Ectodermal cell (in vitro differentiated cells): ENCODE data around the gene FSIP1.
A peak's percentile ranks its signal among the peaks of the same experiment; 100 is the strongest.

ENCODE experiments used
- H3K27ac ChIP-seq: 2 replicates; pipeline ENCODE4 v1.7.0; 2013; ENCODE audit warnings: mild to moderate bottlenecking, low read depth, low read length; ENCODE audit not compliant: insufficient read depth, poor library complexity, severe bottlenecking
- H3K27me3 ChIP-seq: 2 replicates; pipeline ENCODE4 v1.7.0; 2013; ENCODE audit warnings: mild to moderate bottlenecking, low read length; ENCODE audit not compliant: insufficient read depth, control insufficient read depth, poor library complexity, severe bottlenecking
- H3K36me3 ChIP-seq: one replicate; pipeline ENCODE4 v1.7.0; 2013; ENCODE audit warnings: low read length; ENCODE audit not compliant: control insufficient read depth, insufficient read depth
- H3K4me1 ChIP-seq: one replicate; pipeline ENCODE4 v1.7.0; 2013; ENCODE audit warnings: low read length; ENCODE audit not compliant: control insufficient read depth, insufficient read depth
- H3K4me3 ChIP-seq: 2 replicates; pipeline ENCODE4 v1.7.0; 2013; ENCODE audit warnings: low read depth, low read length, control low read depth; ENCODE audit not compliant: insufficient read depth
- H3K9me3 ChIP-seq: 2 replicates; pipeline ENCODE4 v1.7.0; 2013; ENCODE audit warnings: mild to moderate bottlenecking, low read length, moderate library complexity; ENCODE audit not compliant: control insufficient read depth
- WGBS, 2 experiments: methylation state at CpG; one replicate each; pipeline ENCODE4 v1.1.7; 2013; ENCODE audit warnings: missing lambda C conversion rate in 2 of 2; 5-methylcytosine and 5-hydroxymethylcytosine counted together

FSIP1 gene

GRCh38 chr15:39586387-39587095, 196.1 kb downstream of the FSIP1 start:
- H3K27me3 ChIP-seq = no peaks in the 10 kb centered on the region
- peaks cover 14% of the 10 kb centered on the region for H3K4me1 ChIP-seq
- H3K9me3 ChIP-seq = no peaks in the 10 kb centered on the region
- H3K27ac ChIP-seq = no peak overlapping the region
- H3K36me3 ChIP-seq = peaks cover 46% of the 10 kb centered on the region
- 96% methylated on average over 10 of the region's 10 CpGs for WGBS, 2 experiments
- no peak overlapping the region for H3K4me3 ChIP-seq

GRCh38 chr15:39585871-39586301, 196.8 kb downstream of the FSIP1 start:
- H3K4me1 ChIP-seq = peaks cover 18% of the 10 kb centered on the region
- H3K27me3 ChIP-seq = no peaks in the 10 kb centered on the region
- H3K4me3 ChIP-seq = no peak overlapping the region
- peaks cover 39% of the 10 kb centered on the region for H3K36me3 ChIP-seq
- H3K27ac ChIP-seq = no peak overlapping the region
- no peaks in the 10 kb centered on the region for H3K9me3 ChIP-seq
- 96 to 99% methylated on average over 4 of the region's 4 CpGs for WGBS, 2 experiments

GRCh38 chr15:39585389-39585841, 197.2 kb downstream of the FSIP1 start:
- Histone ChIP-seq H3K27ac (no peak overlapping the region), H3K4me3 (no peak overlapping the region), H3K27me3 (no peaks in the 10 kb centered on the region), H3K9me3 (no peaks in the 10 kb centered on the region), H3K36me3 (peaks cover 35% of the 10 kb centered on the region), H3K4me1 (peaks cover 18% of the 10 kb centered on the region)
- 94 to 98% methylated on average over 4 of the region's 4 CpGs for WGBS, 2 experiments

- Histone ChIP-seq H3K36me3 (peaks cover 30% of the 10 kb centered on the region), H3K27me3 (no peaks in the 10 kb centered on the region), H3K4me1 (peaks cover 18% of the 10 kb centered on the region), H3K27ac (no peak overlapping the region), H3K9me3 (no peaks in the 10 kb centered on the region), H3K4me3 (no peak overlapping the region)
- 96 to 98% methylated on average over 3 of the region's 3 CpGs for WGBS, 2 experiments
Measured at GRCh38 chr15:39584662-39585388, 197.8 kb downstream of the FSIP1 start.

- no peaks in the 10 kb centered on the region for H3K9me3 ChIP-seq
- H3K4me1 ChIP-seq = peaks cover 22% of the 10 kb centered on the region
- peaks cover 2% of the 10 kb centered on the region for H3K27me3 ChIP-seq
- no peak overlapping the region for H3K4me3 ChIP-seq
- WGBS, 2 experiments = 96 to 97% methylated on average over 7 of the region's 7 CpGs
- no peak overlapping the region for H3K27ac ChIP-seq
- peaks cover 24% of the 10 kb centered on the region for H3K36me3 ChIP-seq
Measured at GRCh38 chr15:39584266-39584659, 198.4 kb downstream of the FSIP1 start.

- 89 to 91% methylated on average over 13 of the region's 13 CpGs for WGBS, 2 experiments
- H3K27ac ChIP-seq = no peak overlapping the region
- H3K27me3 ChIP-seq = peaks cover 7% of the 10 kb centered on the region
- no peak overlapping the region for H3K4me3 ChIP-seq
- no peaks in the 10 kb centered on the region for H3K9me3 ChIP-seq
- peaks cover 24% of the 10 kb centered on the region for H3K4me1 ChIP-seq
- peaks cover 22% of the 10 kb centered on the region for H3K36me3 ChIP-seq
Measured at GRCh38 chr15:39583596-39584265, 198.9 kb downstream of the FSIP1 start.

GRCh38 chr15:39582977-39583595, 199.6 kb downstream of the FSIP1 start:
- Histone ChIP-seq H3K4me3 (peak overlapping the region; percentile 14), H3K9me3 (no peaks in the 10 kb centered on the region), H3K27me3 (peaks cover 7% of the 10 kb centered on the region), H3K36me3 (peaks cover 22% of the 10 kb centered on the region), H3K27ac (no peak overlapping the region), H3K4me1 (peaks cover 24% of the 10 kb centered on the region)
- WGBS, 2 experiments = 82 to 88% methylated on average over 4 of the region's 4 CpGs

- peaks cover 7% of the 10 kb centered on the region for H3K27me3 ChIP-seq
- no peaks in the 10 kb centered on the region for H3K9me3 ChIP-seq
- H3K4me3 ChIP-seq = peak overlapping the region; percentile 14
- WGBS, 2 experiments = 94 to 95% methylated on average over 20 of the region's 20 CpGs
- peaks cover 22% of the 10 kb centered on the region for H3K36me3 ChIP-seq
- H3K27ac ChIP-seq = no peak overlapping the region
- H3K4me1 ChIP-seq = peaks cover 24% of the 10 kb centered on the region
Measured at GRCh38 chr15:39582286-39582976, 200.2 kb downstream of the FSIP1 start.

- H3K27me3 ChIP-seq = peaks cover 7% of the 10 kb centered on the region
- no peak overlapping the region for H3K27ac ChIP-seq
- H3K4me1 ChIP-seq = peaks cover 24% of the 10 kb centered on the region
- H3K4me3 ChIP-seq = peak overlapping the region; percentile 75
- 66 to 68% methylated on average over 13 of the region's 13 CpGs for WGBS, 2 experiments
- H3K36me3 ChIP-seq = peaks cover 21% of the 10 kb centered on the region
- H3K9me3 ChIP-seq = no peaks in the 10 kb centered on the region
Measured at GRCh38 chr15:39581793-39582285, 200.8 kb downstream of the FSIP1 start.
